ENCODE results near the gene KIF26B.

- TF ChIP-seq, protein P1, sequence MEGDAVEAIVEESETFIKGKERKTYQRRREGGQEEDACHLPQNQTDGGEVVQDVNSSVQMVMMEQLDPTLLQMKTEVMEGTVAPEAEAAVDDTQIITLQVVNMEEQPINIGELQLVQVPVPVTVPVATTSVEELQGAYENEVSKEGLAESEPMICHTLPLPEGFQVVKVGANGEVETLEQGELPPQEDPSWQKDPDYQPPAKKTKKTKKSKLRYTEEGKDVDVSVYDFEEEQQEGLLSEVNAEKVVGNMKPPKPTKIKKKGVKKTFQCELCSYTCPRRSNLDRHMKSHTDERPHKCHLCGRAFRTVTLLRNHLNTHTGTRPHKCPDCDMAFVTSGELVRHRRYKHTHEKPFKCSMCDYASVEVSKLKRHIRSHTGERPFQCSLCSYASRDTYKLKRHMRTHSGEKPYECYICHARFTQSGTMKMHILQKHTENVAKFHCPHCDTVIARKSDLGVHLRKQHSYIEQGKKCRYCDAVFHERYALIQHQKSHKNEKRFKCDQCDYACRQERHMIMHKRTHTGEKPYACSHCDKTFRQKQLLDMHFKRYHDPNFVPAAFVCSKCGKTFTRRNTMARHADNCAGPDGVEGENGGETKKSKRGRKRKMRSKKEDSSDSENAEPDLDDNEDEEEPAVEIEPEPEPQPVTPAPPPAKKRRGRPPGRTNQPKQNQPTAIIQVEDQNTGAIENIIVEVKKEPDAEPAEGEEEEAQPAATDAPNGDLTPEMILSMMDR (IDR thresholded peaks at IDR 0.05): no peak
- no peak for TF ChIP-seq POLR2A (IDR thresholded peaks at IDR 0.05)
Observed at GRCh38 chr1:245118066-245118465, 36.7 kb upstream of the KIF26B start.

Data from body of pancreas (tissue), 4 donors.